ENCODE data around the gene VWA1.
A peak's percentile ranks its signal among the peaks of the same experiment; 100 is the strongest.
"Not testable (repeated sequence)": the region's sequence is repeated elsewhere in the genome, so short reads cannot be mapped to it uniquely, and the experiment has no call there.

The VWA1 gene

DNA sequence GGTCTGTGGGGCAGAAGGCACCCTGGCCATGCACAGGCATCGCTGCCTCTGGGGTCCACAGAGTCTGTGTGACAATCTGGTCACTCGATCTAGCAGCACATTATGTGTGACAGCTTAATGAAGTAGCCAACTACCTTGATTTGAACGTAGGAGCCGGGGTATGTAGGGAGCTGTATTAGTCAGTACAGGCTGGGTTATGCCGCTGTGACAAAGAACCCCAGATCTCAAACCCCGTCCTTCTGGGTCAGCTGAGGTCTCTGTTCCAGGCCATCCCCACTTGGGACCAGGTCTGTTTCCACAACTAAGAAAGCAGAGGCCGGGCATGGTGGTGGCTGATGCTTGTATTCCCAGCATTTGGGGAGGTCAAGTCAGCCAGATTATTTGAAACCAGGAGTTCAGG lies 27.8 kb downstream of the VWA1 start:
- CTCF ChIA-PET = interaction anchor here (1.2 to 1.3 kb wide), 2 partner anchors 22 to 92 kb away, joined by 3 read pairs; no protein-coding TSS in a partner anchor
- no peak for DNase-seq (ENCODE audit: low read depth, low spot score)
- no peak for TF ChIP-seq CTCF (IDR thresholded peaks at IDR 0.05; ENCODE audit: insufficient read depth, low read length, missing control alignments)
- POLR2A ChIA-PET = no interaction called here
- no peak overlapping the region for H3K4me3 ChIP-seq (ENCODE audit: low read depth, low read length)

DNA sequence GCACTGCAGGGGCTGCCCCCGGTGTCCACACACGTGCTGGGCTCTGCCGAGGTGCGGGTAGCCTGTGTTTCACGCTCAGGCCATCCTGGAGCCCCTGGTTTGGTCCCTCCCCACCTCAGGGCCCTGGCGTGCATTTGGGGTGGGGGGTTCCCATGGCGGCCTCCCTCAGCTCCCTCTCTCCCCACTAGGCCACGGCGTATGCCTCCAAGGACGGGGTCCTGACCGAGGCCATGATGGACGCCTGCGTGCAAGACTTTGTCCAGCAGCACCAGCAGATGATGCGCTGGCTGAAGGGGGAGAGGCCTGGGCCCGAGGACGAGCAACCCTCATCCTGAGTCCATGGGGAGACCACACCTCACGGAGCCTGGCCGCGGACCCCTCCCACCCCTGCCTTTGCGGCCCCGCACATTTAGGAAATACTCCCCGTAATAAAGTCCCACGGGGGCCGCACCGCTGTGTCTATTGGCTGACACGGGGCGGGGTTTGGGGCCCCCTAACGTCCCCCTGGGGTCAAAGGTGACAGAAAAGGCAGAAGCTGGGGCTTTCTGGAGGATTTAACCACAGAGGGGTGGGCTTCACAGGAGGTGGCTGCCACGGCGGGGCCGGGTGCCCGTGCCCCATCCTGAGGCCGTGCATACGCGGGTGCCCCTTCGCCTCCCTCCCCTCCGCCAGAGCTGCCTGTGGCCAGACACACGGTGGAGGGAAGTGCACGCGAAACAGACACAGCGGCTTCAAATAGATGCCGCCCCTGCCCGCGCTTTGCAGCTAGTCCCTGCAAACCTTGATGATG lies 32.9 kb downstream of the VWA1 start:
- POLR2A ChIA-PET; DNase-seq (ENCODE audit: low read depth, low spot score); CTCF ChIA-PET; H3K4me3 ChIP-seq (ENCODE audit: low read depth, low read length): not testable (repeated sequence)

GRCh38 chr1:1470626-1471388 lies 35.3 kb downstream of the VWA1 start:
- CTCF ChIA-PET = no interaction called here
- no peak for TF ChIP-seq CTCF (IDR thresholded peaks at IDR 0.05; ENCODE audit: insufficient read depth, low read length, missing control alignments)
- POLR2A ChIA-PET = no interaction called here
- no peak for DNase-seq (ENCODE audit: low read depth, low spot score)
- peak overlapping the region; percentile 77 for H3K4me3 ChIP-seq (ENCODE audit: low read depth, low read length)

DNA sequence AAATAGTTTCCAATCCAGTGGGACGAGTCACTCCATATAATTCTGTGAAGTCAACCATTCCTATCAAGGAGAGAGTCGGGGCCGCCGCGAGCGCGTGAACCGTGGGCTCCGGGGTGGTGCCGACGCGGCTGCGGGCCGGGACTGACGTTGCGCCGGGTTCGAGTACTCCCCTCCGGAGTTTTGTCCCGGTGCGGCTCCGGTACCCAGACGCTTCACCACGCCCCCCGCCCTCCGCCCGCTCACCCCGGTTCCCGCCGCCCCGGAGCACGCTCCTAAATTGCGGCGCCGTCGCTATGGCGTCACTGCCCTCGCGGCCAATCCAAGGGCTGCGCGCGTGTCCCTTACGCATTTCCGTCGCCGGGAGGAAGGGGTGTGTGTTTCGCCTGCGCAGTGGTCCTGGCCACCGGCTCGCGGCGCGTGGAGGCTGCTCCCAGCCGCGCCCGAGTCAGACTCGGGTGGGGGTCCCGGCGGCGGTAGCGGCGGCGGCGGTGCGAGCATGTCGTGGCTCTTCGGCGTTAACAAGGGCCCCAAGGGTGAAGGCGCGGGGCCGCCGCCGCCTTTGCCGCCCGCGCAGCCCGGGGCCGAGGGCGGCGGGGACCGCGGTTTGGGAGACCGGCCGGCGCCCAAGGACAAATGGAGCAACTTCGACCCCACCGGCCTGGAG lies 36.0 kb downstream of the VWA1 start, which contains the start of gene ATAD3B:
TSS of gene ATAD3B (plus strand) at position 377 of the 664 bp plus-strand sequence. CDS start at position 497, 120 bp downstream.
- peak within 1 kb of the TSS; percentile 77 for H3K4me3 ChIP-seq (ENCODE audit: low read depth, low read length)
- POLR2A ChIA-PET = no interaction called here
- CTCF ChIA-PET = no interaction called here
- DNase-seq (ENCODE audit: low read depth, low spot score) = peak; percentile 29
- no peak for TF ChIP-seq CTCF (IDR thresholded peaks at IDR 0.05; ENCODE audit: insufficient read depth, low read length, missing control alignments)

GRCh38 chr1:1472053-1472876 lies 36.8 kb downstream of the VWA1 start:
- POLR2A ChIA-PET; CTCF ChIA-PET; DNase-seq (ENCODE audit: low read depth, low spot score): not testable (repeated sequence)
- H3K4me3 ChIP-seq (ENCODE audit: low read depth, low read length) = peak overlapping the region; percentile 67

DNA sequence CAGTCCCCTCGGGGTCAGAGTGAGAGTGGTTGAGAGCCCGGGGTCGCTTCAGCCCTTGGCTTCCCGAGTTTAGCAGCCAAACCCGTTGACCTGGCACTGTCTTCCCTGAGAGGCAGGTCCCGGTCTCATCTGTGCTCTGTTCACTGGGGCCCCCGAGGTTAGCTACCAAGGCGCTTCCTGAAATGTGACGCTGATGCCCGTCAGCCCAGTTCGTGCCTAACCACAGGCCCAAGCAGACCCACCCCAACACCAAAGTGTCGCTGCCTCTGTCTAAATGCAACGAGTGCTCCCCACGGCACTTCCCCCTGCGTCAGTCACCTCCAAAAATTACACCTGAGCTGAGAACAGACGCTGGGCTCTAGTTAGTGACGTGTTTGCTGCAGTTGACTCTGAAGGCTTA lies 40.5 kb downstream of the VWA1 start:
- POLR2A ChIA-PET; CTCF ChIA-PET; H3K4me3 ChIP-seq (ENCODE audit: low read depth, low read length); DNase-seq (ENCODE audit: low read depth, low spot score): not testable (repeated sequence)

- no peak overlapping the region for H3K4me3 ChIP-seq (ENCODE audit: low read depth, low read length)
- ChIA-PET POLR2A (no interaction called here), CTCF (no interaction called here)
- no peak for TF ChIP-seq CTCF (IDR thresholded peaks at IDR 0.05; ENCODE audit: insufficient read depth, low read length, missing control alignments)
- no peak for DNase-seq (ENCODE audit: low read depth, low spot score)
These were observed 41.7 kb downstream of the VWA1 start for GRCh38 chr1:1477206-1477605.

All from AG04449 (cell line).